Measurements from ENCODE around the gene DLGAP4. TPM values are rescaled to one million over a fixed set of nuclear protein-coding genes. Genes with fewer than 3 reads are reported as not detected.

Gene DLGAP4
- total RNA-seq, 1 donor from 2014 or later, result 25.7 TPM

DNA sequence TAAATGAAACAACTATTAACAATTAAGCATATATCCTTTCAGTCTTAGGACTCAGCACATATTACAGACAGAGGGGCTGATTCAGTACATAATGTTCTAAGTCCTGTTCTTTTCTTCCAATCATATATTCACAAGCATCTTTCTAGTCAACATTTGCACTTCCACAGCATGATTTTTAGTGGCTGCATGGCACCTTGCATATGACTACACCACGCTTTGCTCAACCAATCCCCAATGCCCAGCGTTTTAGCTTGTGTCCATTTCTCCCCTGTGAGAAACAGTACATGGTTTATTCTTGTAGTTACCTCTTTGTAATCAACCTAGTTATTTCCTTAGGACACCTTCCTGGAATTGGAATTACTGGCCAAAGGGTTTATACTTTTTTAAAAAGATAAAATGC, 36.6 kb upstream of the DLGAP4 start:
- H3K9me3 Mint-ChIP-seq, result no peaks in the 10 kb centered on the region
- no peak for DNase-seq (ENCODE audit: low spot score)
- H3K36me3 Mint-ChIP-seq (ENCODE audit: low read depth), result no peaks in the 10 kb centered on the region
- no peak overlapping the region for H3K27ac Mint-ChIP-seq
- intact Hi-C loops (cut with micrococcal nuclease), result no loop called here
- H3K4me3 Mint-ChIP-seq, result no peak overlapping the region
- no peaks in the 10 kb centered on the region for H3K4me1 Mint-ChIP-seq (ENCODE audit: low read depth)
- peaks cover 2% of the 10 kb centered on the region for H3K27me3 Mint-ChIP-seq (ENCODE audit: insufficient read depth)

DNA sequence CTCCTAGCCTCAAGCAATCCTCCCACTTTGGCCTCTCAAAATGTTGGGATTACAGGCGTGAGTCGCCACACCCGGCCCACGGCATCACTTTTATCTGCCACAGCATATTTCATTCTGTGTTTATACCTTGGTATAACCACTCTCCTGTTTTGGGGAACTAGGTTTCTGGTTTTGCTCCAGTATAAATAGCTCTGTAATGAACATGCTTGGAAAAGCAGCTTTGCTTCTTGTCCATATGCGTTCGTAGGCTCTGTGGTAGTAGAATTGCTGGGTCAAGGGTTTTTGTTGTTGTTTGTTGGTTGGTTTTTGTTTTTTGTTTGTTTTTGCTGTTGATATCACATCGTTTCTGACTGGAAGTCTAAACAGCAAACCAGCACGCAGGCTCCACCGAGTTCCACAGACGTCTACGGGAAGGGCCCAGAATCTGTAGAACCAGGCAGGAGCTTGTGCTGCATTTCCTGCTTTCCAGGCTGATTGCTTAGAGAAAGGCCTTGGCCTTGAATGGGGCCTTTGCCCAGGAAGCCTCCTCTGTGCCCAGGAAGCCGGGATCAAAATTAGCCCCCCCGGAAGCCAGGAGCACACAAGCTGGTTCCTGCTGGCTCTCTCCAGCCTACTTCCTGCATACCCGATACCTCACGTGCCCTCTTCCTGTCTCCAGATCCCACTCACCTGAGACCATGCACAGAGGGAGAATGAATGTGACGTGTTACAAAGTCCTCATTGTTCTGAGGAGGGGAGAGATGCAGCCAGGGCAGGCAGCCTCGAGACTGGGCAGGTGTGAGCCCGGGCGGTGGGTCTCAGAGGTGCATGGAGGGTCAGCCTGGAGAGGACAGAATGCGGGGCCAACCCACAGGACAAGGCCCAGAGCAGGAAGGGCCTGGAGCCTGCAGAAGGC, 35.1 kb upstream of the DLGAP4 start:
- no peaks in the 10 kb centered on the region for H3K36me3 Mint-ChIP-seq (ENCODE audit: low read depth)
- no peaks in the 10 kb centered on the region for H3K4me1 Mint-ChIP-seq (ENCODE audit: low read depth)
- no peak overlapping the region for H3K4me3 Mint-ChIP-seq
- no peaks in the 10 kb centered on the region for H3K9me3 Mint-ChIP-seq
- H3K27me3 Mint-ChIP-seq (ENCODE audit: insufficient read depth), result peaks cover 5% of the 10 kb centered on the region
- no peak for DNase-seq (ENCODE audit: low spot score)
- H3K27ac Mint-ChIP-seq, result no peak overlapping the region
- intact Hi-C loops (cut with micrococcal nuclease), result no loop called here

DNA sequence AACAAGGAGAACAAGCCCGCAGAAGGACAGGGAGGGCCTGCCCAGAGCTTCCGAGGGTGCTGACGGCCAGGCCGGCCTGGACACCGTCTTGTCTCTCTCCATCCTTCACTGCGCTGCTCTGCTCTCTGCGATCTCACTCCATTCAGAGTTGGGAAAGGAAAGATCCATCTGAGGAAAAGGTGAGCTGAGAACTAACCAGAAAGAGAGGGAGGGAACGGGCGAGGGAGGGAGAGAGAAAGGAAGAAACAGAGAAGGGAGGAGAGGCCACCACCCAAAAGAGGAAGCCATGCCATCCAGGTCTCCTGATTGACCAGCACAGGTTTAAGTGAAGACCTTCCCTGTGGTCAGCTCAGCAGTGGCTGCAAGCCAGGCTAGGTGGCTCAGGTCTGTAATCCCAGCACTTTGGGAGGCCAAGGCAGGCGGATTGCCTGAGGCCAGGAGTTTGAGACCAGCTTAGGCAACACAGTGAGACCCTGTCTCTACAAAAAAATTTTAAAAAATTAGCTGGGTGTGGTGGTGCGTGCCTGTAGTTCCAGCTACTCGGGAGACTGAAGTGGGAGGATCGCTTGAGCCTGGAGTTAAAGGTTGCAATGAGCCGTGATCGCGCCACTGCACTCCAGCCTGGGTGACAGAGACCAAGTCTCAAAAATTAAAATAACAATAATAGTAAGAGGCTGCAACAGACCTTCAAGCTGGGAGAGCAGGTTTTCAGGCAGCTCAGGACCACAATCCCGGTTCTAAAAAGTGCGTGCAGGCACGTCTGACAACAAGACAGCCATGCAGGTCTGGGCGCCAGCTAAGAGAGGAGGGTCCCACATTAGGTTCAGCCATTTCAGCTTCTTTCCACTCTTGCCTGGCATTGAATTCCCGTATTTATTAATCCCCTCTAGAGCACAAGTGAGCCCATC, 34.2 kb upstream of the DLGAP4 start:
- no peaks in the 10 kb centered on the region for H3K4me1 Mint-ChIP-seq (ENCODE audit: low read depth)
- peaks cover 6% of the 10 kb centered on the region for H3K27me3 Mint-ChIP-seq (ENCODE audit: insufficient read depth)
- no peaks in the 10 kb centered on the region for H3K9me3 Mint-ChIP-seq
- DNase-seq (ENCODE audit: low spot score), result no peak
- H3K4me3 Mint-ChIP-seq, result no peak overlapping the region
- intact Hi-C loops (cut with micrococcal nuclease), result no loop called here
- no peak overlapping the region for H3K27ac Mint-ChIP-seq
- no peaks in the 10 kb centered on the region for H3K36me3 Mint-ChIP-seq (ENCODE audit: low read depth)

DNA sequence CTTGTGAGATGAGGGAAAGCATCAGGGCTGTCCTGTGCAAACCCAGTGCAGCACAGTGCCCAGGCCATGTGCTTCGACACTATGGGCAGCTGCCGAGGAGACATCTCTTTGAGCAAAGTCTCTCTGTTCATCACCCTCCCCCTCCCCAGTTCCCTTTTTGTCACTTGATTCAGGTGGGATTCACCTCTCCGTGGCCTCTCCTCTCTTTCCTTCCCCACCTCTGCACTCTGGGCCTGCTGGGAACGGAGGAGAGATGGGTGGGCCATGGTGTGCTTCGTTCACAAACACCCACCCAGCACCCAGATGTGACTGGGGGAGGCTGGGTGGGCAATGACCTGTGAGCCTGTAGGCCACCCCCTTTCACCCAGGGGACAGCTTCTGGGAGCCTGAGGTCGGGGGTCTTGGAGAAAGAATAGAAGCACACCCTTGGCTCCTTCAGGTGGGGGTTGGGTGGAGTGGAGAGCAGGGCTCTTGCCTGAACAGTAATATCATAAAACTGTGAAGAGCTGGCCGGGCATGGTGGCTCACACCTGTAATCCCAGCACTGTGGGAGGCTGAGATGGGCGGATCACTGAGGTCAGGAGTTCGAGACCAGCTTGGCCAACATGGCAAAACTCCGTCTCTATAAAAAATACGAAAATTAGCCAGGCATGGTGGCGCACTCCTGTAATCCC, 33.5 kb upstream of the DLGAP4 start:
- intact Hi-C loops (cut with micrococcal nuclease), result loop anchor here (1.0 kb wide), 1 partner anchor 167 kb away; no protein-coding TSS in a partner anchor
- Mint-ChIP-seq H3K27me3 (ENCODE audit: insufficient read depth) (peaks cover 9% of the 10 kb centered on the region), H3K9me3 (no peaks in the 10 kb centered on the region), H3K27ac (no peak overlapping the region), H3K4me3 (no peak overlapping the region), H3K4me1 (ENCODE audit: low read depth) (no peaks in the 10 kb centered on the region), H3K36me3 (ENCODE audit: low read depth) (no peaks in the 10 kb centered on the region)
- no peak for DNase-seq (ENCODE audit: low spot score)

DNA sequence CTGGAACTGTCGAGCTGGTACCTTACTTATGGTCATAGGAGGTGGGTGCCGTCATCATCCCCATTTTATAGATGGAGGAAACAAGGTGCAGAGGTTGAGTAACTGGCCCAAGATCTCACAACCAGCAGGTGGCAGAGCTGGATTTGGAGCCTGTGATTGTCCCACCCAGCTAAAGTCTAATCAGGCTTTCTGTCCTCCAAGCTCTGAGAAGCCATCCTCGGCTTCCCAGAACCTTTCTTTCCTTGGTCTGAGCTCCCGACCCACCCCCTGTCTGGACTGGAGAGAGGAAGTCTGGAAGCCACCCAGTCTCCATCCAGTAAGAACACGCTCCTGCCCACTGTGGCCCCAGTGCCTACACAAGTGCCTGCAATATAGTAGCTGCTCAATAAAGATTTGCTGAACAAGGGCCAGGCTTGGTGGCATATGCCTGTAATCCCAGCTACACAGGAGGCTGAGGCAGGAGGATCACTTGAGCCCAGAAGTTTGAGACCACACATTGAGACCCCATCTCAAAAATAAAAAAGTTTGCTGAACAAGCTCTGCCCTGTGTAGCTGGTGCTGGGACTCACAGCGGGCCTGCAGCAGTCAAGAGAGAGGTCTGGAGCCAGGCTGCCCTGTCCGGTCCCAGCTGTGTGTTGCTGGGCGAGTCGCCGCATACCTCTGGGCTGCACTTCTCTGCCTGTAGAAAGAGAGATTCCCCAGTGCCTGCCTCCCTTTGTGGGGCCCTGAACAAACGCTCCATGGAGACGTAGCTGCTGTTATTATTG, 32.5 kb upstream of the DLGAP4 start:
- H3K9me3 Mint-ChIP-seq, result no peaks in the 10 kb centered on the region
- H3K36me3 Mint-ChIP-seq (ENCODE audit: low read depth), result no peaks in the 10 kb centered on the region
- H3K4me1 Mint-ChIP-seq (ENCODE audit: low read depth), result no peaks in the 10 kb centered on the region
- intact Hi-C loops (cut with micrococcal nuclease), result loop anchor here (1.0 kb wide), 1 partner anchor 166 kb away; no protein-coding TSS in a partner anchor
- no peak overlapping the region for H3K27ac Mint-ChIP-seq
- H3K4me3 Mint-ChIP-seq, result no peak overlapping the region
- peaks cover 9% of the 10 kb centered on the region for H3K27me3 Mint-ChIP-seq (ENCODE audit: insufficient read depth)
- DNase-seq (ENCODE audit: low spot score), result no peak

DNA sequence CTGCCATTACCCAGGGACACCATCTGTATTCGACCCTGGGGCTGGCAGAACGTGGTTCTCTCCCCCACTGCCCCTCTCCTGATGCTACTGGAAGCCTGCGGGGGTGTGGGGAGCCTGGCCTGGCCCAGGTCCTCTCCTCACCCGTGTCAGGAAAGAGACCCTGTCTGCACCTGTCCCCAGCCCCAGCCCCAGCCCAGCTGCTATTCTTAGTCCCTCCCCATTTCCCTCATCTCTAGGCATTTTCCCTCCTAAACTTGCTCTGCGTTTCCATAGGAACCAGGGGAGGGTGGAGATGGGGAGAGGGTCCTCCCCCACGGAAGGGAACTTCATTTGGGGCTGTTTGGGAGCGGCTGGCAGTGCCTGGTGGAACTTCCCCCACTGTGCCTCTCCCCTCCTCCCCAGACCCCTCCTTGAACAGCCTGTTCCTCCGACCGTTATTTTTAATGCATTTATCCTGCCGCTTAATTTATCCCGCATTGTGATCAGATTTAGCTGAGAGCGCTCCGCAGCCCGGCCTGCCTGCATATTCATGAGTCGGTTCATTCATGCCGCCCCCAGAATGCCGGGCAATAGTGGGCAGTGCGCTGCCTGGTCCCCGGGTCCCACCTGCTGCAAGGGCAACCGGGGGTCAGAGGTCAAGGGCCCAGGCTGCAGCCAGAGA, 31.8 kb upstream of the DLGAP4 start:
- no peak for DNase-seq (ENCODE audit: low spot score)
- no peak overlapping the region for H3K27ac Mint-ChIP-seq
- H3K36me3 Mint-ChIP-seq (ENCODE audit: low read depth), result no peaks in the 10 kb centered on the region
- no peaks in the 10 kb centered on the region for H3K4me1 Mint-ChIP-seq (ENCODE audit: low read depth)
- intact Hi-C loops (cut with micrococcal nuclease), result no loop called here
- peaks cover 9% of the 10 kb centered on the region for H3K27me3 Mint-ChIP-seq (ENCODE audit: insufficient read depth)
- no peaks in the 10 kb centered on the region for H3K9me3 Mint-ChIP-seq
- no peak overlapping the region for H3K4me3 Mint-ChIP-seq

DNA sequence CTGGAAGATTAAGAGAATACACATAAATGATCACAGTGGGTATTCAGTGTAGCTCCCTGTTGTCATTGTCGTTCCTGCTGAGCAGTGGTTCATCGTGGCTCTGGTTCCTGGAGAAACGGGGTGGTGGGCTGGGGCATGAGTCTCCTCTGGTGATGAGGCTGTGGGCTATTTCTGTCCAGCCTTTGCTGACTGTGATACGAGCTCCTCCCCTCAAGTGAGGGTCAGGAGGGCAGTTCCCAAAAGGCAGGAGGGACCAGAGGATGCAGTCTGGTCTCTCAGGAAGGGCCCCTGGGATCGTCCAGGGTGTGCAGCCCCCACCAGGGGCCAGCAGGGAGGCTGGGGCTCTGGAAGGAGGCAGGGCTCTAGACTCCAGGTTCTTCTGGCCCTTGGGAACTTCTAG, 31.1 kb upstream of the DLGAP4 start:
- intact Hi-C loops (cut with micrococcal nuclease), result no loop called here
- no peaks in the 10 kb centered on the region for H3K4me1 Mint-ChIP-seq (ENCODE audit: low read depth)
- no peak overlapping the region for H3K27ac Mint-ChIP-seq
- no peak for DNase-seq (ENCODE audit: low spot score)
- no peaks in the 10 kb centered on the region for H3K9me3 Mint-ChIP-seq
- no peaks in the 10 kb centered on the region for H3K36me3 Mint-ChIP-seq (ENCODE audit: low read depth)
- peaks cover 9% of the 10 kb centered on the region for H3K27me3 Mint-ChIP-seq (ENCODE audit: insufficient read depth)
- H3K4me3 Mint-ChIP-seq, result no peak overlapping the region

DNA sequence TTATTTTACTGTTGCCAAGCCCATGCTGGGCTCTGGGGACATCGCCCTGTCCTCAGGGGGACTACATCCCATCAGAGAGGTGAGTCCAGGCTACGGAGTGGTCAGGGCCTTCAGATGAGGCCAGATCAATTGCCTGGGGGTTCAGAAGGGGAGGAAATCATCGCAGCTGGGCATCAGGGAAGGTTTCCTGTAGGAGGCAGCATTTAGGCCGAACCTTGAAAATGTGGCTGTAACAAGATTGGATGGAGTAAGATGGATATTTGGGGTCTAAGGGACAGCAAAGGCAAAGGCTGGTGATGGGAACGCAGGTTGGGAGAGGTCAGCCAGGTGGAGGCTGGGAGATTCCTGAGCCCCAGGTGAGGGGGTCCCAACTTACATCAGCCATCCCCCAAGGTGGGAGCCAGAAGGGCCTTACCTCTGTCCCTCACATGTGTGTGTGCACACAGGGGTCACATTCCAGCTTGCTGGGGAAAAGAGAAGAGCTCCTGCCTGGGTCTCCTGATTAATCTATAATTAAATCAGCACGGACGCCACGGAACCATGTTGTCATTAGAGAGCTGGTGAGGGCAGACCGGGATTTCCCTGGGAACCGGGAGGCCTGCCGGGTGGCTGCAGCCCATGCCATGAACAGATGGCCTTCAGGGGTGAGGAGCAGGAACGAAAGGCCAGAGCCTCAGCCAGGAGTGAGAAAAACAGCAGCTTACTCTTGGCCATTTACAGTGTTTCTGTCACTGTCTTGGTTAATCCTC, 30.5 kb upstream of the DLGAP4 start:
- H3K4me3 Mint-ChIP-seq, result no peak overlapping the region
- DNase-seq (ENCODE audit: low spot score), result no peak
- intact Hi-C loops (cut with micrococcal nuclease), result no loop called here
- no peaks in the 10 kb centered on the region for H3K4me1 Mint-ChIP-seq (ENCODE audit: low read depth)
- no peaks in the 10 kb centered on the region for H3K36me3 Mint-ChIP-seq (ENCODE audit: low read depth)
- H3K27ac Mint-ChIP-seq, result no peak overlapping the region
- H3K27me3 Mint-ChIP-seq (ENCODE audit: insufficient read depth), result peaks cover 9% of the 10 kb centered on the region
- H3K9me3 Mint-ChIP-seq, result no peaks in the 10 kb centered on the region

DNA sequence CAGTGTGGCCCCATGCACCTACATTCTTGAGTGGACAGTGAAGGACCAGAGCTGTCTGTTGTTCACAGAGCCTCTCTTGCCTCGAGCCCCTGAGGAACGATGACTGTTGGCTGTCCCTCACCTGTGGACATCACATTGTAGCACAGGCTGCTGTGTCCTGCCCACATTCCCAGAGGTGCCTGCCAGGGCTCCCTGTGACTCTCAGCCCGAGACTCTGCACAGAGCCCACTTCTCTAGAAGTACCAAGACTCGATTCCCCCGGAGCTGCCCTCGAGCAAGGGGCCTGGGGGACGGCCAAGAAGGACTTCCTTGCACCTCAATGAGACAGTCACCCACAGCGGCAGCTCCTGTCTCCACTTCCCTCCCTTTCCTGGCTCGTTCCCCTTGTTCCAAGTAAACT, 28.6 kb upstream of the DLGAP4 start:
- DNase-seq (ENCODE audit: low spot score), result no peak
- H3K36me3 Mint-ChIP-seq (ENCODE audit: low read depth), result no peaks in the 10 kb centered on the region
- intact Hi-C loops (cut with micrococcal nuclease), result no loop called here
- H3K4me1 Mint-ChIP-seq (ENCODE audit: low read depth), result no peaks in the 10 kb centered on the region
- no peak overlapping the region for H3K27ac Mint-ChIP-seq
- H3K4me3 Mint-ChIP-seq, result no peak overlapping the region
- H3K27me3 Mint-ChIP-seq (ENCODE audit: insufficient read depth), result peaks cover 11% of the 10 kb centered on the region
- H3K9me3 Mint-ChIP-seq, result no peaks in the 10 kb centered on the region

DNA sequence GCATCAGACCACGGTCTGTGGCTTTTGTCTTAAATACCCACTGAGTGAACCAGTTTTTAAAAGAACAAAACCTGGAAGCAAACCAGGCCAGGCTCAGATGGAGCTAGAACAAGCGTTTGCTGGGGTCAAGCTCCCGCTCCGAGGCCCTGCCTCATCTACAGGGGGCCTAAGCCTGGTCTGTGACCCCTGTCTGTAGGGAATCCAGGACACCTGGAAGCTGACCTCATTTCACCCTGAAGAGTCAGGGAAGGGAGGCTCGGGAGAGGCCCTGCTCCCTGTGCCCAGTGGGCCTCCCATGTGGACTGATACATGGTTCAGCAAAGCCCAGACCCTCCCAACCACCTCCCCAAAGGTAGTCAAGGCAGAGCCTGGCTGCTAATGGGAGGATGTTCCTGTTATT, 26.8 kb upstream of the DLGAP4 start:
- Mint-ChIP-seq H3K4me1 (ENCODE audit: low read depth) (no peaks in the 10 kb centered on the region), H3K9me3 (no peaks in the 10 kb centered on the region), H3K27ac (no peak overlapping the region), H3K36me3 (ENCODE audit: low read depth) (no peaks in the 10 kb centered on the region), H3K27me3 (ENCODE audit: insufficient read depth) (peaks cover 17% of the 10 kb centered on the region), H3K4me3 (no peak overlapping the region)
- DNase-seq (ENCODE audit: low spot score), result no peak
- intact Hi-C loops (cut with micrococcal nuclease), result no loop called here

DNA sequence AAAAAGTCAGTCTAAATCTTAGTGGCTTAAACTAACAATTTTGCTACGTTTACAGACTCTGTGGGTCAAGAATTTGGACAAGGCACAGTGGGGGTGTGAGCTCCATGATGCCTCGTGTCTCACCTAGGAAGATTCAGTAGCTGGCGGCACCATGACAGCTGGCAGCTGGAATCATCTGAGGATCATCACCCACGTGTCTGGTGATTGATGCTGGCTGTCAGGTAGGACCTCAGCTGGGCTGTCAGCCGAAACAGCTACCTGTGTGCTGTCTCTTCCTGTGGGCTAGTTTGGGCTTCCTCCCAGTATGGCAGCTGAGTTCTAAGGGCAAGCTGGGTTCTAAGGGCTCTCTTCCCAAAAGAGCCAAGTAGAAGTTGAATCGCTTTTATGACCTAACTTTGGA, 26.4 kb upstream of the DLGAP4 start:
- H3K36me3 Mint-ChIP-seq (ENCODE audit: low read depth), result no peaks in the 10 kb centered on the region
- no peak overlapping the region for H3K4me3 Mint-ChIP-seq
- peaks cover 15% of the 10 kb centered on the region for H3K27me3 Mint-ChIP-seq (ENCODE audit: insufficient read depth)
- DNase-seq (ENCODE audit: low spot score), result no peak
- no peaks in the 10 kb centered on the region for H3K9me3 Mint-ChIP-seq
- no peak overlapping the region for H3K27ac Mint-ChIP-seq
- intact Hi-C loops (cut with micrococcal nuclease), result no loop called here
- H3K4me1 Mint-ChIP-seq (ENCODE audit: low read depth), result no peaks in the 10 kb centered on the region

Measured in activated T-helper 1 cell treated with anti-CD3 and anti-CD28 coated beads, Interleukin-12 subunit alpha, Interleukin-12 subunit beta, Interleukin-2, Interleukin-4 antibody, amounts not matched to agents 30 ng/mL and 10 ng/mL and 1 ng/mL, durations not matched to agents 14 hours and 24 hours and 36 hours (primary cell).